NB4 (cell line): ENCODE measurements around the gene TRIM6.

Experiments used
- CTCF ChIP-seq: IDR thresholded peaks from one replicate; pipeline ENCODE4 v1.5.1; 2012; ENCODE audit warnings: low read depth, low read length
- MAX ChIP-seq: IDR thresholded peaks from 2 replicates; pipeline ENCODE4 v1.6.1; 2011; ENCODE audit warnings: low read depth, low read length

GRCh38 chr11:5624489-5625279 lies 28.2 kb downstream of the TRIM6 start, which contains the start of gene TRIM34:
- TF ChIP-seq MAX (no peak), CTCF (no peak)
